Cardiac muscle cell (in vitro differentiated cells and primary cell): ENCODE measurements around the gene FDXR. TPM values are rescaled to one million over a fixed set of nuclear protein-coding genes. Genes with fewer than 3 reads are reported as not detected.

Experiments used
- DNase-seq, 2 donors: peaks; one replicate each; pipeline versions ENCODE4 v3.0.0 to v3.0.0-alpha.2; 2010 to 2017; ENCODE audit warnings: low read depth in 1 of 2, low spot score in 1 of 2
- H3K27ac ChIP-seq: fragments of 200-600 bp; sonication (generic); 2 replicates; pipeline ENCODE4 v1.5.1; 2016
- H3K27me3 ChIP-seq: fragments of 200-600 bp; sonication (generic); 2 replicates; pipeline ENCODE4 v1.6.0; 2016; ENCODE audit warnings: control low read depth
- H3K36me3 ChIP-seq: fragments of 200-600 bp; sonication (generic); 2 replicates; pipeline ENCODE4 v1.5.1; 2016; ENCODE audit warnings: control low read depth
- H3K4me1 ChIP-seq: fragments of 200-600 bp; sonication (generic); 2 replicates; pipeline ENCODE4 v1.8.1; 2017; ENCODE audit warnings: low read depth, mild to moderate bottlenecking, mixed run types
- H3K4me3 ChIP-seq: fragments of 200-600 bp; sonication (generic); 2 replicates; pipeline ENCODE4 v1.5.1; 2016; ENCODE audit warnings: mild to moderate bottlenecking
- H3K9me3 ChIP-seq: fragments of 200-600 bp; sonication (generic); 2 replicates; pipeline ENCODE4 v1.5.1; 2017; ENCODE audit warnings: low read depth, mild to moderate bottlenecking, control low read depth
- polyA plus RNA-seq: library from polyadenylated mRNA; unstranded; fragments of >200 nt; fragmentation: Nextera tagmentation; extraction: Ambion mirVana; gene quantifications from 2 replicates; pipeline ENCODE4 v1.2.1, GENCODE V29; 2016
- total RNA-seq: library from RNA; depleted of rRNA; stranded (reverse); fragments of >200 nt; gene quantifications from 2 replicates; pipeline ENCODE4 v1.2.3, GENCODE V29; 2016
- TF ChIP-seq, protein P1 (sequence below): IDR thresholded peaks from 2 replicates; pipeline ENCODE4 v1.5.1; 2012; ENCODE audit warnings: low read depth, mild to moderate bottlenecking, low read length

The FDXR gene
- total and polyA plus RNA-seq, 2 experiments from 2014 or later: 44.6 to 49.9 TPM

DNA sequence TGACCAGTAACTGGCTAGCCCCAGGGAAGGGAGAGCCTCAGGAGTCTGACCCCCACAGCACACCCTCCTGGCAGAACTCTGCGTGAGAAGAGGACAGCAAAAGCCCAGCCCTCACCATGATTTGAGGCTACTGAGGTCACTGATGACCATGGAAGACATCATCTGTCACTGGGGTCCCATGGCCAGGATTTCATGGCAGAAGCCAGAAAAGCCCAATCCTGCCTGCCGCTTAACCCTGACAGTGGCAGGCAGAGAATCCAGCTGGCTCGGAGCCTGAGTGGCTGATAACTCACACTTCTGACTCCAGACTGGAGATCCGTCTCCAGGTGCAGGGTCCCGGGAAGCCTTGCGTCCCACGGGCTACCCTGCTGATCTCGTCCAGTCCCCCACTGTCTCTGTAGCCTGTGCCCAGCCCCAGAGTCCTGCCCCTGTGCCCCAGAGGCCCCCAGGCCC is 30.6 kb downstream of the FDXR start:
- H3K27ac ChIP-seq: no peak overlapping the region
- DNase-seq: peak in 1 of 2 donors; percentile 7
- peaks cover 32% of the 10 kb centered on the region for H3K27me3 ChIP-seq

DNA sequence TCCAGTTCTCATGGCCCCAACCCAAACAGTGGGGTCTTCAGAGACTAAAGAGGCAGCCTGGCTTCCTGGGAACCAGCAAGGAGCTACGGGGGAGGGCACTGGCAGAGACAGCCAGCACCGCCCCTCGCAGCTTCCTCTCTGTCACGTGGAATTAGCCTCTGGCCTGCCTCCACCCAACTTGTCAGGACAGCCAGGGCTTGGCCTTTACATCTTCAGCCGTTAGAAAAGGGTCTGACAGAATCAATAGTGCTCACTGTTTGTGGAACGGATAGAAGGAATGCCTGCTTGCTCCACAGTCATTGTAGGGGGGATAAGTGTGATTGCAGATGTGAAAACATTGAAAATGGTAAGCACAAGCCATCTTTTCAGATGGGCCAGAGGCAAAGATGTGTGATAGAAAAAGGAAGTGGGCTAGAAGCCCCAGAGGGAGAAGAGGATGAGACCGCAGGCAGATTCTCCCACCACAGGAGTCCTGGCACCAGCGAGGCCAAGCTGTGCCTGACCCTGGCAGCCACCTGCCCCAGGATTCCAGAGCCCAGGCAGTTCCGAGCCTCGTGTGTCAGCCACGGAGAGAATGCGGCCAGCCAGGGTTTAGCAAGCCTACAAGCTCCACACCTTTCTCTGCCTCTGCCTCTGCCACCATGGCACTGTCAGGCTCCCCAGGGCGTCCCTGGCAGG is 31.7 kb downstream of the FDXR start:
- Histone ChIP-seq H3K27me3 (peaks cover 31% of the 10 kb centered on the region), H3K9me3 (no peaks in the 10 kb centered on the region), H3K27ac (no peak overlapping the region), H3K4me1 (peaks cover 9% of the 10 kb centered on the region), H3K36me3 (no peaks in the 10 kb centered on the region), H3K4me3 (no peak overlapping the region)
- peak; percentile 52 to 64 for DNase-seq
- TF ChIP-seq, protein P1, sequence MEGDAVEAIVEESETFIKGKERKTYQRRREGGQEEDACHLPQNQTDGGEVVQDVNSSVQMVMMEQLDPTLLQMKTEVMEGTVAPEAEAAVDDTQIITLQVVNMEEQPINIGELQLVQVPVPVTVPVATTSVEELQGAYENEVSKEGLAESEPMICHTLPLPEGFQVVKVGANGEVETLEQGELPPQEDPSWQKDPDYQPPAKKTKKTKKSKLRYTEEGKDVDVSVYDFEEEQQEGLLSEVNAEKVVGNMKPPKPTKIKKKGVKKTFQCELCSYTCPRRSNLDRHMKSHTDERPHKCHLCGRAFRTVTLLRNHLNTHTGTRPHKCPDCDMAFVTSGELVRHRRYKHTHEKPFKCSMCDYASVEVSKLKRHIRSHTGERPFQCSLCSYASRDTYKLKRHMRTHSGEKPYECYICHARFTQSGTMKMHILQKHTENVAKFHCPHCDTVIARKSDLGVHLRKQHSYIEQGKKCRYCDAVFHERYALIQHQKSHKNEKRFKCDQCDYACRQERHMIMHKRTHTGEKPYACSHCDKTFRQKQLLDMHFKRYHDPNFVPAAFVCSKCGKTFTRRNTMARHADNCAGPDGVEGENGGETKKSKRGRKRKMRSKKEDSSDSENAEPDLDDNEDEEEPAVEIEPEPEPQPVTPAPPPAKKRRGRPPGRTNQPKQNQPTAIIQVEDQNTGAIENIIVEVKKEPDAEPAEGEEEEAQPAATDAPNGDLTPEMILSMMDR: no peak

More for the DNA sequence above, 30.6 kb downstream of the FDXR start:
- Histone ChIP-seq H3K36me3 (no peaks in the 10 kb centered on the region), H3K9me3 (no peaks in the 10 kb centered on the region), H3K4me3 (peak overlapping the region; percentile 23), H3K4me1 (peaks cover 9% of the 10 kb centered on the region)
- TF ChIP-seq, protein P1: no peak

DNA sequence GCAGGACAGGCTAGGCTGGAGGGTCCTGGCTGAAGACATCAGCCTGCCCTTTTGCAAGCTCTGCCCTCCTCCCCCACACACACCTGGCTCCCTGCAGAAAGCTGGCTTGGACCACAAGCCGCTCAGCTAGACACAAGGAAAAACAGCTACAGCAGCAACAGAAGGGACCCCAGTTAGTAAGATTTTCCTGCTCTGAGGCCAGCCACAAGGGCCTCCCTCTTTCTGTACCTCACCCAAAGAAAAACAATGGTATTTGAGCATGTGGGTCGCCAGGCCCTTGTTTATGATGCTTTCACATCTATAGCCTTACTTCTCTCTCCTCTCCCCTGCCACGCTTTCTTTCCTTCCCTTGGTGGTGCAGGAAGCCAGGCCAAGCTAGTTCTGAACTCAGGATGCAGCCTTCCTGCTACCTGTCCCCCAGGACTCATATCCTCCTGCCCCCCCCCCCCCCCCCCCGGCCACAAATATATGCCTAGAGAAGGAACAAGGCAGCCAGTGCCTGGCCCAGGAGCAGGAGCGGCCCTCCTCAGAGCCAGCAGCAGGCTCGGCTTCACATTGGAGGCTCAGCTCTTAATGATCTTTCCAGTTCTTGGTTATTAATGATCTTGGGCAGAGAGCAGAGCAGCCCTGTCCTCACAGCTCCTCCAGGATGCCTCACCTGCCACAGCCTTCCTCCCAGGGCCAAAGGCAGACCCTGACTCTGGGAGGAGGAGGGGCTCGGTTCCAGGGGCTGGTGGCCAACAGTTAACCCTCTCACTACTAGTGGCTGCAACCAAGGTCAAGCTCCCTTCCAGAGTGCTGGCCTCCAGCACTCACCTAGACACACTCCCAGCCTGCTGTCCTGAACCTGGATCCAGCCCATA is 32.6 kb downstream of the FDXR start:
- H3K4me1 ChIP-seq: peaks cover 9% of the 10 kb centered on the region
- H3K9me3 ChIP-seq: no peaks in the 10 kb centered on the region
- TF ChIP-seq, protein P1: no peak
- H3K4me3 ChIP-seq: no peak overlapping the region
- DNase-seq: peak in 1 of 2 donors; percentile 16
- H3K27ac ChIP-seq: no peak overlapping the region
- no peaks in the 10 kb centered on the region for H3K36me3 ChIP-seq
- H3K27me3 ChIP-seq: peaks cover 22% of the 10 kb centered on the region

DNA sequence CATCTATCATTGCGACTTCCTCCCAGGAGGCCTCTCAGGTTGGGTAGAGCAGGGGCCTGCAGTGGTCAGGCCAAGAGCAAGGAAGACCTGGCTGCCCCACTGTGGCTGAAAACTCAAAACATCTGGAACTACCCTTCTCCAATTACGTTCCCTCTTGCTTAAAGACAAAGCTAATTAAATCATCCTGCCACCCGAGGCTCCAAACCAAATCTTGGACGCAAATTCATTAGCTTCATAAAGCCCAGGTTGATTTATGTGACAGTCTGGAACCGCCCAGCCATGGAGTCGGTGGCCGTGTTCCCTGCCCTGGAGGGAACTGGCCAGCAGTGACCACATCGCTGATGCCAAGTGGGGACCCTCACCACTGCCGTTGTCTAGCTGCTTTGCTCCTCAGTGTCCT is 34.5 kb downstream of the FDXR start:
- Histone ChIP-seq H3K9me3 (no peaks in the 10 kb centered on the region), H3K36me3 (no peaks in the 10 kb centered on the region), H3K27ac (no peak overlapping the region), H3K27me3 (peaks cover 5% of the 10 kb centered on the region), H3K4me1 (peaks cover 9% of the 10 kb centered on the region), H3K4me3 (no peak overlapping the region)
- no peak for DNase-seq
- TF ChIP-seq, protein P1: no peak

DNA sequence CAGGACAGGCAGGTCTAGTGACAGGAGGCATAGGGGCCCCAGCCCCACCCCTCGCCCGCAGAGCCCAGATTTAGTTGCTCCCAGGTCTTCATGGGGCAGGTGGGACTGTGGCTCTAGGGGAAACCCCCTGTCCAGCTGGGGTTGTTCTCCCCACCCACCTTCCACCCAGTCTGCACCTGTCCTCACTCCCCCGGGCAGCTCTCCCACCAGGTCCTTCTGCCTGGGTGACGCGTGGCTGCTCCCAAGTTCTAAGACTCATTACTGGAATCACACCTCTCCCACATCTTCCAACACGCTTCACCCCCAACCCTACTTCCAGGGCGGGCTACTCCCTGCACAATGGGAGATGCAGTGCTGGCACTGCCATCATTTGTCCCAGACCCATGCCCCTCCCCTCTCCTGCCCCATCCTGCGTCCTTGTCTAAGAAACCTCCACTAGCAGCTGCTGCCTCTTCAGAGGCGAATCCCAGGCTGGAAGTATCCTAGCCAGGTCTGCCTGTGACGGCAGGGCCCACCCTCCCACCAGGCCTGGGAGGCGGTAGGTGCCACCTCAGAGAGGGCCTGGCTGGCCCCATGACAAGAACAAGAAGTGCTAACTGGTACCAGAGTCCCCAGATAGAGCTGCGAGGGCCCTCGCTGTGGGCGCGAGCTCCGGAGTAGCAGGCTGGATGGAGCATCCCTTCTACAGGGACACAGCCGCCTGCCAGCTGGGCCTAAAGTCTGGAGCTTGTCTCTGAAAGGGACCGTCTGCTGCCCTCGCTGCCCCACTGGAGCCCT is 35.9 kb downstream of the FDXR start:
- no peak overlapping the region for H3K27ac ChIP-seq
- TF ChIP-seq, protein P1: no peak
- no peak overlapping the region for H3K4me3 ChIP-seq
- H3K36me3 ChIP-seq: no peaks in the 10 kb centered on the region
- H3K9me3 ChIP-seq: no peaks in the 10 kb centered on the region
- H3K4me1 ChIP-seq: peaks cover 9% of the 10 kb centered on the region
- DNase-seq: no peak
- no peaks in the 10 kb centered on the region for H3K27me3 ChIP-seq
